Hepatocyte (in vitro differentiated cells): ENCODE measurements around the gene HADH.

Experiments used
- EZH2 ChIP-seq: fragments of 200-600 bp; sonication (generic); IDR thresholded peaks from 2 replicates; pipeline ENCODE4 v1.6.1; 2016; ENCODE audit warnings: antibody characterized with exemption, mild to moderate bottlenecking, borderline replicate concordance
- TF ChIP-seq, protein P1 (sequence below): fragments of 200-600 bp; sonication (generic); IDR thresholded peaks from 2 replicates; pipeline ENCODE4 v1.5.1; 2016; ENCODE audit warnings: antibody characterized with exemption, mild to moderate bottlenecking; ENCODE audit not compliant: poor library complexity

DNA sequence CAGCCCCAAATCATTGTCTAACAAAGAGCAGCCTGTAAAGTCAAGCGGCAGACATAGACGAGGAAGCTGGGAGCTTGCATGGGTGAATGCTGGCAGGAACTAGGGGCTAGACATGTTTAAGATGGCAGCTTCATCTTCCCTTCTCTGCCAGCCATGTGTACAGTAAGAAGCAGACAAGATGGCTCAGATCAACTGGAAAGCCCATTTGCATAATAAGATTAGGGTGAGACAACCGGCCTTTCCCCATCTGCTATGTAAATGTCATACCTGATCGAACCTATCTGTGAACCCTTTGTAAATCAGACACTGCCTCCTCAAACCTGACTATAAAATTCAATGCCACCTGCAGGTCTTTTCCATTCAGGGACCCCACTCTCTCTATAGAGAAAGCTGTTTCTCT is 22.8 kb upstream of the HADH start:
- TF ChIP-seq, protein P1, sequence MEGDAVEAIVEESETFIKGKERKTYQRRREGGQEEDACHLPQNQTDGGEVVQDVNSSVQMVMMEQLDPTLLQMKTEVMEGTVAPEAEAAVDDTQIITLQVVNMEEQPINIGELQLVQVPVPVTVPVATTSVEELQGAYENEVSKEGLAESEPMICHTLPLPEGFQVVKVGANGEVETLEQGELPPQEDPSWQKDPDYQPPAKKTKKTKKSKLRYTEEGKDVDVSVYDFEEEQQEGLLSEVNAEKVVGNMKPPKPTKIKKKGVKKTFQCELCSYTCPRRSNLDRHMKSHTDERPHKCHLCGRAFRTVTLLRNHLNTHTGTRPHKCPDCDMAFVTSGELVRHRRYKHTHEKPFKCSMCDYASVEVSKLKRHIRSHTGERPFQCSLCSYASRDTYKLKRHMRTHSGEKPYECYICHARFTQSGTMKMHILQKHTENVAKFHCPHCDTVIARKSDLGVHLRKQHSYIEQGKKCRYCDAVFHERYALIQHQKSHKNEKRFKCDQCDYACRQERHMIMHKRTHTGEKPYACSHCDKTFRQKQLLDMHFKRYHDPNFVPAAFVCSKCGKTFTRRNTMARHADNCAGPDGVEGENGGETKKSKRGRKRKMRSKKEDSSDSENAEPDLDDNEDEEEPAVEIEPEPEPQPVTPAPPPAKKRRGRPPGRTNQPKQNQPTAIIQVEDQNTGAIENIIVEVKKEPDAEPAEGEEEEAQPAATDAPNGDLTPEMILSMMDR: no peak
- TF ChIP-seq EZH2: no peak
